GM12872 (cell line): ENCODE results near the gene ATP10B.

Experiments
- TF ChIP-seq, protein P1 (sequence below): IDR thresholded peaks from 3 replicates; pipeline ENCODE4 v1.5.1; 2011; ENCODE audit warnings: low read depth, mild to moderate bottlenecking, low read length, moderate library complexity; ENCODE audit not compliant: insufficient read depth

The ATP10B gene

DNA sequence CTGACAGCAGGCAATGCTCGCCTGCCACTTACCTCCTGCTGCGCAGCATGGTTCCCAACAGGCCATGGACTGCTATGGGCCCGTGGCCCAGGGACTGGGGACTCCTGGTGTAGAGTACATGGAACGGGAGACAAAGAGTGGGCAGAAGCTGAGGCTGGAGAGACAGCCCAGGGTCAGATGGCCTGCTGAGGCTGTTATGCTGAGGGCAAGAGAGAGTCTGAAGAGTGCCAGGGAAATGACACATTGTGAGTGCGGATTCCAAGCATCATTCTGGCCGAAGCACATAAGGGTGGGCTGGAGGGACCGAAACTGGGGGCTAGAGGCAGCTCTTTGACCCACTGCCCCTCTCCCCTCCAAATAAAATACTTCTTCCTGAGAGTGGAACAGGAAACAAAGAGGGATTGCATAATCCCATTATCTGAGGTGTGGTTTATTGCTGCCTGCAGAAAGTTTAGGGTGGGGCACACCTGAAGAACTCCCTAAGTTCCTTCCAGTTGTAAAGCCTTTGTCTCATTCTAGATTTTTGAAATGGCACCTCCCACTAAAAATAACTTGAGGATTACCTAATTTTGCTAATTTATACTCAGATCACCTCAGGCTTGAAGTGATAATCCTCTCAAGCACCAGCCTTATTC is 158.1 kb downstream of the ATP10B start:
- TF ChIP-seq, protein P1, sequence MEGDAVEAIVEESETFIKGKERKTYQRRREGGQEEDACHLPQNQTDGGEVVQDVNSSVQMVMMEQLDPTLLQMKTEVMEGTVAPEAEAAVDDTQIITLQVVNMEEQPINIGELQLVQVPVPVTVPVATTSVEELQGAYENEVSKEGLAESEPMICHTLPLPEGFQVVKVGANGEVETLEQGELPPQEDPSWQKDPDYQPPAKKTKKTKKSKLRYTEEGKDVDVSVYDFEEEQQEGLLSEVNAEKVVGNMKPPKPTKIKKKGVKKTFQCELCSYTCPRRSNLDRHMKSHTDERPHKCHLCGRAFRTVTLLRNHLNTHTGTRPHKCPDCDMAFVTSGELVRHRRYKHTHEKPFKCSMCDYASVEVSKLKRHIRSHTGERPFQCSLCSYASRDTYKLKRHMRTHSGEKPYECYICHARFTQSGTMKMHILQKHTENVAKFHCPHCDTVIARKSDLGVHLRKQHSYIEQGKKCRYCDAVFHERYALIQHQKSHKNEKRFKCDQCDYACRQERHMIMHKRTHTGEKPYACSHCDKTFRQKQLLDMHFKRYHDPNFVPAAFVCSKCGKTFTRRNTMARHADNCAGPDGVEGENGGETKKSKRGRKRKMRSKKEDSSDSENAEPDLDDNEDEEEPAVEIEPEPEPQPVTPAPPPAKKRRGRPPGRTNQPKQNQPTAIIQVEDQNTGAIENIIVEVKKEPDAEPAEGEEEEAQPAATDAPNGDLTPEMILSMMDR: no peak

DNA sequence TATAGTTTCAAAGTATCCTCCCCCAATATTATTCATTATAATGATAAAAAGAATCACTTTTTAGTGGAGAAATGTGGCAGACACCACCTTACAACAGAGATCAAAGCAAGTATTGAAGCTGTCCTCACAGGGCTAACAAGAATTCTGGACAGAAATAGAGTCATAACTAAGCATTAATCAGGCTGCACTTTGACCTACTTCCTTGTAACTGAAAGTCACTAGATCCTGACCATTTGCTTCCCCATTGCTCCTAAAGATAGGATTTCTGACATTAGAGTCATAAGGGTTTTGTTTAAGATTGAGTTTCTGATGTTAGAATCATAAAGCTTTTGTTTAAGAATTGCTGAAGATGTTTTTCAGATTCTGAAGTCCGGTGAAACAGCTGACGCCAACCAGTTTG is 159.7 kb downstream of the ATP10B start:
- TF ChIP-seq, protein P1: no peak

DNA sequence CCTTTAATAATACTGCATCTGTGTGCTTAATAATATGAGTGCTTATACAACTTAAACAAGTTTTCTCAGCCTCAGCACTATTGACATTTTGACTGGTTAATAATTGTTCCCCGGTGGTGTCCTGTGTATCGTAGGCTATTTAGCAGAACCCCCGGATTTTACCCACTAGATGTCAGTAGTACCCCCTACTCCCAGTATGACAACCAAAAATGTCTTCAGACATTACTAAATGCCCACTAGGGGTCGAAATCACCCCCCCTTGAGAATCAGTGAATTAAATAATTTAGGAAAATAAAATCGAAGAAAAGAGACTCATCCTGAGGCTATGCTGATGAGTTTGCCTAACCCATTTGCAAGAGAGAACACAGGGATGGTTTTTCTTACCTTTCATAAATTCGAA is 166.3 kb downstream of the ATP10B start:
- TF ChIP-seq, protein P1: peak; percentile 63

DNA sequence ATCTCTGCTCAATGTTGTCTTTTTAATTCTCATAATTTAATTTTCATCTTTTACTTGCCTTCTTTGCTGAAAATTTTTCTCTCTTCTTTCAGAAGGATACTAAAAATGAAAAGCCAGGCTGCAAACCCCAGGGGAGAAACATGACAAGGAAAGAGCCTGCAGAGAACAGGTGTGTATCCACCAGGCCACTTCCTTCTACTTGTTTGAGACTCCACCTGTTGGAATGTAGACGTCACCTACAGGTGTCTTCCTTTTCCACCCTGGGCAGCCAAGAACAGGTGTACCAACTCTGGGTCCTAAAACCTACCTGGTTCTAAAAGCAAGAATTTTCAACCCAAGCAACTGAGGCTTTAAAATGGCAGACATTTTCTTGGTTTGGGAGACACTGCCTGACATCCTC is 166.8 kb downstream of the ATP10B start:
- TF ChIP-seq, protein P1: no peak

DNA sequence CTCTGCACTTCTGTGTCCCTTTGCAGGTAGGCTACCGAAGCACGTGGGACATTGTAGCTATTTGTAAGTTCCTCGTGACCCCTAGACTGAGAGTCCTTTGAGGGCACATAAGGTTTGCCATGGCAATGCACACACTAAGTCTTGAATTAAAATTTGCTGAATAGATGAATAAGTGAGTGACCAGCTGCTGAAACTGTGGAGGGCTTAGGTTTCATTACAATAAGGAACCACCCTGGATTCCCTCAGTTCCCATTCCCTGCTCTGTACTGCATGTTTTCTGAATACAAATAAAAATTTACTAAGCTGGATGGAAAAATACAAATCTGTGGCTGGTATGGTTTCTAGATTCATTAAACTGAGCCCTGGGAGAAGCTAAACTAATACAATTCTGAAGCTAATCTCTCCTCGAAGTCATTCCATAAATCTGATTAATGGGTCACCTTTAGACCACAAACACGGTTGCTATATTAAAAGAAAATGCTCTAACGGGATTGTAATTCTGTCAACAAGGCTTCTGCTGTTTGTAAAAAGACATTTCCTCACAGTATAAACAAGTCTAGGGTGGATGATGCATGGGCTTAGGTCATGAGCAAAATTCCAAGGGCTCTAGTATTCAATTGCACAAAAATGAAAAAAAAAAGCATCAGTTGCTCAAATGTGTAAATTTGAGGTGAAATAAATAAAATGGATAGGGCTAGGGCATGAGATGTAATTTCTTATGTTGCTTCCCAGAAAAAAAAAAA is 172.3 kb downstream of the ATP10B start:
- TF ChIP-seq, protein P1: no peak

DNA sequence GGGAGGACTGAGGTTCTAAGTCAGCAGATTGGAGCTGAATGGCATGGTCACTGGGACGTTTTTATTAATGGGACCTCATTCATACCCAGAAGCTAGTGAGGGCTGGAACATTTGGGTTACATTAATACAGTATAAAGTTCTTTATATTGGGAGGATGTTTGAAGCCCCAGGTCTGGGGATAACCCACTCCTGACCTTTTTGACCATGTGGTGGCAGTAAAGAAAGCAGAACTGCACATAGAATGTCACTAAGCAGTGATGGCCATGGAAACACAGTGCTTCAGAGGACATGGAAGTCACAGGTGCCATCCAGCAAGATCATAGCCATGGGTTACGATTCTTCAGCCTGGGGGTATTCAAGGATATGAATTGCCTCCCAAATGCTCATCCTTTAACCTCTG is 176.0 kb downstream of the ATP10B start:
- TF ChIP-seq, protein P1: peak; percentile 32; the same call in 1 of the 3 replicates

DNA sequence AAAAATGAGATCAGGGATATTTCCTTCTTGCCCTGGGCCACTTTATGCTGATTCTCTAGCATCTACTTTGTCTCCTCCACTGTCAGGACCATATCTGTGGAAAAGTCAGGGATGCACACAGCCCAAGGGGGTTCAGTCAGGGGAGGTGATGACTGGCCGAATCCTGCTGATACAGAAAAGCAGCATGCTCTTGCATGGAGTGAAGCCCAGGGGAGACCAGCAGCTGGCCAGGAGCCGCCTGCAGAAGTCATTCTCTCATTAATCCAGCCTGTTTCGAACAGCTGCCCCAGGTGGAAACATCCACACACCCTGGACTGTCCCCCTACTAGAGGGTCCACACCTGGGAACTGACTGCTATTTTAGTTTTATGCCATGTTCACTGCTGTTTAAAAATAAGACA is 177.1 kb downstream of the ATP10B start:
- TF ChIP-seq, protein P1: no peak
